Pancreas (tissue), 10 donors: ENCODE measurements around the gene CNPY1. TPM values are rescaled to one million over a fixed set of nuclear protein-coding genes. Genes with fewer than 3 reads are reported as not detected.
A peak's percentile ranks its signal among the peaks of the same experiment; 100 is the strongest.

Experiments
- ATAC-seq, 4 donors: fragments of 200-7000 bp; cut with Tn5 transposase; one replicate each; pipeline versions ENCODE4 v1.8.0 to v1.9.1; 2020; ENCODE audit warnings: mild to moderate bottlenecking in 4 of 4, moderate library complexity in 4 of 4
- DNase-seq, 6 donors: peaks; one replicate each; pipeline ENCODE4 v3.0.0-alpha.2; 2020
- FAIRE-seq: peaks from 2 replicates; lab custom pipeline; 2012; peaks lifted over from hg19 to GRCh38; lab: Jason Lieb, UNC
- H3K27ac ChIP-seq, 4 donors: fragments of 200-600 bp; sonication (generic); 1 replicate in 3 of 4; 2 replicates in 1 of 4; pipeline versions ENCODE4 v1.5.0 to v1.8.0; 2020
- H3K27me3 ChIP-seq, 4 donors: fragments of 200-600 bp; one replicate each; pipeline ENCODE4 v1.8.0; 2021
- H3K36me3 ChIP-seq, 3 donors: fragments of 200-600 bp; sonication (generic) in 1 of 3; one replicate each; pipeline versions ENCODE4 v1.5.0 to v1.8.0; 2020 to 2021
- H3K4me1 ChIP-seq, 3 donors: fragments of 200-600 bp; one replicate each; pipeline ENCODE4 v1.8.0; 2021
- H3K4me3 ChIP-seq, 4 donors: fragments of 200-600 bp; sonication (generic) in 2 of 4; one replicate each; pipeline versions ENCODE4 v1.5.0 to v1.8.0; 2020 to 2021
- H3K9me3 ChIP-seq, 4 donors: fragments of 200-600 bp; one replicate each; pipeline ENCODE4 v1.8.0; 2021
- WGBS, 2 donors: extraction: QIAGEN DNeasy Blood & Tissue Kit; methylation state at CpG; one replicate each; pipeline ENCODE4 v1.1.7; 2013; 5-methylcytosine and 5-hydroxymethylcytosine counted together
- intact Hi-C, 3 donors: fragments of 100-400 bp; cut with DNase I; formaldehyde crosslinking; loops; one replicate each; pipeline versions ENCODE4 v1.11.1 to v1.14.2; 2022
- polyA plus RNA-seq, 2 donors: library from polyadenylated mRNA; stranded (reverse); fragments of 200-250 nt; gene quantifications; one replicate each; pipeline ENCODE4 v1.2.3, GENCODE V29; 2013
- total RNA-seq, 6 donors: library from RNA; stranded (reverse); fragmentation: NEBNext Ultra II Directional in 4 of 6; extraction: Animal tissue kit (Norgen Biotek cat#: 25700) in 4 of 6; gene quantifications; one replicate each; pipeline versions ENCODE4 v1.2.1 to v1.2.4, GENCODE V29; 2021 to 2023
- TF ChIP-seq, protein P1 (sequence below), 4 donors: fragments of 200-600 bp; sonication (generic) in 3 of 4; IDR thresholded peaks; one replicate each; pipeline versions ENCODE4 v1.5.0 to v1.8.0; 2021; ENCODE audit warnings: antibody characterized with exemption in 4 of 4
- donor health status: healthy with polysubstance abuse.
- donor health status: DM: no; HTN: no; CAD: no; lungs with moderate emphysema.
- donor health status: DM: no; HTN: no; CAD: no.
- donor health status: control.
- donor health status: control.
- donor health status: Bipolar disorder and iron deficiency.
- donor health status: DM: yes; HTN: yes; CAD: no.
- donor health status: DM: no; HTN: no; CAD: no.
- donor health status: DM: no; HTN: no; CAD: no.
- donor health status: DM: yes; HTN: yes; CAD: no.

The CNPY1 gene
- total and polyA plus RNA-seq, 8 donors: not detected

GRCh38 chr7:155571581-155572345, 25.4 kb upstream of the CNPY1 start:
- DNase-seq (peak in 2 of 6 donors; percentile 41 to 49), ATAC-seq (no peak), FAIRE-seq (no peak)
- Histone ChIP-seq H3K27me3 (no peaks in the 10 kb centered on the region), H3K9me3 (no peaks in the 10 kb centered on the region), H3K27ac (no peak overlapping the region), H3K36me3 (no peaks in the 10 kb centered on the region), H3K4me1 (no peaks in the 10 kb centered on the region), H3K4me3 (no peak overlapping the region)
- TF ChIP-seq, protein P1, sequence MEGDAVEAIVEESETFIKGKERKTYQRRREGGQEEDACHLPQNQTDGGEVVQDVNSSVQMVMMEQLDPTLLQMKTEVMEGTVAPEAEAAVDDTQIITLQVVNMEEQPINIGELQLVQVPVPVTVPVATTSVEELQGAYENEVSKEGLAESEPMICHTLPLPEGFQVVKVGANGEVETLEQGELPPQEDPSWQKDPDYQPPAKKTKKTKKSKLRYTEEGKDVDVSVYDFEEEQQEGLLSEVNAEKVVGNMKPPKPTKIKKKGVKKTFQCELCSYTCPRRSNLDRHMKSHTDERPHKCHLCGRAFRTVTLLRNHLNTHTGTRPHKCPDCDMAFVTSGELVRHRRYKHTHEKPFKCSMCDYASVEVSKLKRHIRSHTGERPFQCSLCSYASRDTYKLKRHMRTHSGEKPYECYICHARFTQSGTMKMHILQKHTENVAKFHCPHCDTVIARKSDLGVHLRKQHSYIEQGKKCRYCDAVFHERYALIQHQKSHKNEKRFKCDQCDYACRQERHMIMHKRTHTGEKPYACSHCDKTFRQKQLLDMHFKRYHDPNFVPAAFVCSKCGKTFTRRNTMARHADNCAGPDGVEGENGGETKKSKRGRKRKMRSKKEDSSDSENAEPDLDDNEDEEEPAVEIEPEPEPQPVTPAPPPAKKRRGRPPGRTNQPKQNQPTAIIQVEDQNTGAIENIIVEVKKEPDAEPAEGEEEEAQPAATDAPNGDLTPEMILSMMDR (IDR thresholded peaks at IDR 0.05): no peak
- intact Hi-C loops: no loop called here
- 61 to 69% methylated on average over 11 of the region's 11 CpGs for WGBS, 2 donors

DNA sequence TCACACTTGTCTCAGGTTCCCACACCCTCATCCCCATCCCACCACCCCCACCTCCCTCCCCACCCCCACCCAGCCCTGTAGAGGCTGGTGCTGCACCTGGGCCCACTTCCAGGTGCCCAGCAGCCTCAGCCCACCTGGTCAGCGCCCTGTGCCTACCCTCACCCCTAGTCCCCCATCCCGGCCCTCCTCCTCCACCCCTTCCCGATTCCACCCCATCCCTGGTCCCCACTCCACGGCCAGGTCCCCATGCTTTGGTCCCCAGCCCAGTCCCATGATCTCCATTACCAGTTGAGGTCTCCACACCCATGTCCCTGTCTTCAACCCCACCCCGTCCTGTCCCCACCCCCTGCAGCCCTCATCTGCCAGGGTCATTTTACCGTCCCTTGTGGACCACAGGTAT, 24.6 kb upstream of the CNPY1 start:
- TF ChIP-seq, protein P1 (IDR thresholded peaks at IDR 0.05): no peak
- ATAC-seq (no peak), DNase-seq (peak in 1 of 6 donors; percentile 55), FAIRE-seq (no peak)
- Histone ChIP-seq H3K4me1 (no peaks in the 10 kb centered on the region), H3K27me3 (no peaks in the 10 kb centered on the region), H3K27ac (no peak overlapping the region), H3K4me3 (no peak overlapping the region), H3K36me3 (no peaks in the 10 kb centered on the region), H3K9me3 (no peaks in the 10 kb centered on the region)
- WGBS, 2 donors: 92 to 93% methylated on average over 6 of the region's 6 CpGs
- intact Hi-C loops: no loop called here

DNA sequence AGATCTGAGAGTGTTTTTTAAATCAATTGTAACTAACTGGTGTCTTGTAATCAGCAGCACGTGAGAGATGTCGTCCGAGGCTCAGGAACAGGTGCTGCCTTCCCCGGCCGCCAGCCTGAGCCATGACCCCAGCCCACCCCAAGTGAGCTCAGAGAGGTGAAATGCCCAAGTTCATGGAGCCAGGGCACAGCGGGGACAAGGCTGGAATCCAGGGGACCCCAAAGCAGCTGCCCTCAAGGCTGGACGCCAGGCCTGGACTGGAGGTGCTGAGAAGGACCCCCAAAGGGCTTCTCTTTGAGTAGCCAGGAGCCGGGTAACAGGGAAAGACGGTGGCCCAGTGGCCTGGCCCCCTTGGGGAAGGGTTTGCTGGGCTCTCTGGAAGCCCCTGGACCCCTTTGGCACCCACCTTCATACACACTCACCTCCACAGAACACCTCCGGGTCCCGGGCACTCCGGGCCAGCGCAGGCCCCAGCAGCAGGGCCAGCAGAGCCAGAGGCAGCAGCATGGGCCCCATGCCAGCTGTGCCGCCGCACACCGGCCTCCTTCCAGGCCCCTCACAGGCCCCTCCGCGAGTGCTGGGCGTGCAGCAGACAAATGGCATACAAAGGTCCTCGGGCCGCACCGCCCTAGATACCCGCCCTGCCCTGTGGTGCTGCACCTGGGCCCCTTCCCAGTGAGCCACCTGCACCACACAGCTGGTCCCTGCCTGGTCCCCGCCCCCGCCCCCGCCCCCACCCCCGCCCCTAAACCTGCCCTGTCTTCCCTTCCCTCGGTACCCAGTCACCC, 24.0 kb upstream of the CNPY1 start:
- no peaks in the 10 kb centered on the region for H3K9me3 ChIP-seq
- H3K36me3 ChIP-seq: no peaks in the 10 kb centered on the region
- H3K4me1 ChIP-seq: no peaks in the 10 kb centered on the region
- no peaks in the 10 kb centered on the region for H3K27me3 ChIP-seq
- 50 to 56% methylated on average over 23 to 27 of the region's 28 CpGs for WGBS, 2 donors
- DNase-seq (peak in 5 of 6 donors; percentile 9 to 72 (median 24)), ATAC-seq (peak; percentile 25 to 83 (median 55)), FAIRE-seq (no peak)
- TF ChIP-seq, protein P1 (IDR thresholded peaks at IDR 0.05): no peak
- intact Hi-C loops: no loop called here
- no peak overlapping the region for H3K27ac ChIP-seq
- H3K4me3 ChIP-seq: no peak overlapping the region

DNA sequence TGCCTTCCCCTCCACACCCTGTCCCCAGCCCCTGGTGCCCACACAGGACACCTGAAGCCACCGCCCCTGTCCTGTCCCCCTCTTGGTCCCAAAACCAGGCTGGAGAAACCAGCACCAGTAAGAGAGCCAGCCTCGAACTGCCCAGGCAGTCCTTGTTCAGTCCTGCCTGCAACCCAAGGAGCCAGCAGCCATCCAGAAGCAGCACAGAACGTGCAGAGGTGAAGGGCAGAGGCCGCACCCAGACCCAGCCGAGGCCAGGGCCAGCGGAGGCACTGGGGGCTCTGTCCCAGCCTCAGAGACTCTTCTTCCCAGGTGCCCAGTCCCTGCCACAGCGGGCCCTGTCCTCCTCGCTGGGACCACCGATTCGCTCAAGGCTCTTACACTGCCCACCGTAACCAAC, 23.3 kb upstream of the CNPY1 start:
- 88 to 93% methylated on average over 11 of the region's 11 CpGs for WGBS, 2 donors

More for the DNA sequence above, 23.3 kb upstream of the CNPY1 start:
- H3K9me3 ChIP-seq: no peaks in the 10 kb centered on the region
- H3K4me1 ChIP-seq: no peaks in the 10 kb centered on the region
- intact Hi-C loops: no loop called here
- no peak overlapping the region for H3K27ac ChIP-seq
- ATAC-seq (no peak), FAIRE-seq (no peak), DNase-seq (peak in 1 of 6 donors; percentile 40)
- no peaks in the 10 kb centered on the region for H3K27me3 ChIP-seq
- H3K36me3 ChIP-seq: no peaks in the 10 kb centered on the region
- no peak overlapping the region for H3K4me3 ChIP-seq
- TF ChIP-seq, protein P1 (IDR thresholded peaks at IDR 0.05): no peak
